ENCODE measurements around the gene KRTAP3-2.
A peak's percentile ranks its signal among the peaks of the same experiment; 100 is the strongest.

KRTAP3-2 gene

GRCh38 chr17:41009936-41010335 is 10.2 kb upstream of the KRTAP3-2 start:
- Histone ChIP-seq H2BK5ac (ENCODE audit: low read length) (no peak overlapping the region), H3K18ac (ENCODE audit: low read length) (no peak overlapping the region), H3K9ac (ENCODE audit: low read depth, low read length, poor library complexity) (no peak overlapping the region), H2BK12ac (ENCODE audit: low read length) (no peak overlapping the region), H4K91ac (ENCODE audit: low read depth, low read length, poor library complexity) (no peak overlapping the region), H2AK5ac (ENCODE audit: low read depth, low read length) (no peak overlapping the region), H3K27me3 (ENCODE audit: control insufficient read depth in 3 of 3, insufficient read depth in 3 of 3, low read depth in 1 of 3, low read length in 3 of 3) (no peaks in the 10 kb centered on the region), H3K23ac (ENCODE audit: low read depth, low read length, poor library complexity) (no peak overlapping the region), H3K36me3 (replicated peaks in 1 of 2; ENCODE audit: control insufficient read depth in 2 of 2, insufficient read depth in 2 of 2, low read length in 2 of 2) (no peaks in the 10 kb centered on the region), H3K4me3 (ENCODE audit: low read length in 2 of 2) (no peak overlapping the region), H3K14ac (ENCODE audit: low read length) (no peak overlapping the region), H3K4ac (ENCODE audit: low read length) (no peak overlapping the region), H2AFZ (ENCODE audit: low read length) (no peak overlapping the region), H3K4me1 (ENCODE audit: control insufficient read depth in 2 of 2, insufficient read depth in 1 of 2, low read depth in 1 of 2, low read length in 2 of 2) (peaks cover 0 to 5% of the 10 kb centered on the region in 2 donors), H4K8ac (ENCODE audit: low read depth, low read length) (no peak overlapping the region), H3K79me1 (ENCODE audit: low read depth, low read length) (no peaks in the 10 kb centered on the region), H2BK120ac (ENCODE audit: low read depth, low read length) (no peak overlapping the region), H3K4me2 (ENCODE audit: insufficient read depth, low read length, poor library complexity, severe bottlenecking) (no peak overlapping the region), H2BK15ac (ENCODE audit: low read length) (no peak overlapping the region), H3K27ac (replicated peaks; ENCODE audit: low read length) (no peak overlapping the region), H3K9me3 (replicated peaks in 1 of 2; ENCODE audit: control insufficient read depth in 2 of 2, insufficient read depth in 1 of 2, low read depth in 1 of 2, low read length in 2 of 2) (peaks cover 0 to 3% of the 10 kb centered on the region in 2 donors)
- no CpG with 5 or more reads among the region's 1 CpG for WGBS, 2 donors (ENCODE audit: extremely low coverage in 2 of 2, insufficient read length in 2 of 2, insufficient replicate concordance in 1 of 2)
- no peak for DNase-seq (ENCODE audit: low spot score)

DNA sequence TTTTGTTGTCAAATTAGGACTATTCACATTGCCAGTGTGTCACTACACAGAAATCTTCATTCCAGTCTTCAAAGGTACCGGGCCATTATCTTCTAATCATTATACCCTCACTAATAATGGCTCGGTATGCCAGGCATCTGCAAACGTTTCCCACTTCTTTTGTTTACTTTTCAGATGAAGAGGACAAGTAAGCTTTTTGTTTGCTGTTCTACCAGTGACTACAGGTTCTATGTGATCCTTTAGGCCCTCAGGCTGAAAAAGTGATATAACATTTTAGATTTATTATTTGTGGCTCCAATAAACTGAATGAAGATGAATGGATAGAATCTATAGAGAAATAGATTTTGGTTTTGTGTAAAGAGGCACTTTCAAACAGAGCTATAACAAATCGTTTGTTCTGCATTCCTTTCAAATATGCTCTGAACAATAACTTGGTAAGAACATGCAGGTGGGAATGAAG is 9.6 kb upstream of the KRTAP3-2 start:
- Histone ChIP-seq H4K8ac (ENCODE audit: low read depth, low read length) (no peak overlapping the region), H2BK120ac (ENCODE audit: low read depth, low read length) (no peak overlapping the region), H2BK15ac (ENCODE audit: low read length) (no peak overlapping the region), H3K27ac (replicated peaks; ENCODE audit: low read length) (no peak overlapping the region), H4K91ac (ENCODE audit: low read depth, low read length, poor library complexity) (no peak overlapping the region), H3K9ac (ENCODE audit: low read depth, low read length, poor library complexity) (no peak overlapping the region), H3K23ac (ENCODE audit: low read depth, low read length, poor library complexity) (no peak overlapping the region), H3K9me3 (replicated peaks in 1 of 2; ENCODE audit: control insufficient read depth in 2 of 2, insufficient read depth in 1 of 2, low read depth in 1 of 2, low read length in 2 of 2) (peaks cover 0 to 3% of the 10 kb centered on the region in 2 donors), H3K79me1 (ENCODE audit: low read depth, low read length) (no peaks in the 10 kb centered on the region), H3K14ac (ENCODE audit: low read length) (no peak overlapping the region), H3K4me3 (ENCODE audit: low read length in 2 of 2) (no peak overlapping the region), H3K27me3 (ENCODE audit: control insufficient read depth in 3 of 3, insufficient read depth in 3 of 3, low read depth in 1 of 3, low read length in 3 of 3) (no peaks in the 10 kb centered on the region), H2BK12ac (ENCODE audit: low read length) (no peak overlapping the region), H3K4me1 (ENCODE audit: control insufficient read depth in 2 of 2, insufficient read depth in 1 of 2, low read depth in 1 of 2, low read length in 2 of 2) (peaks cover 0 to 5% of the 10 kb centered on the region in 2 donors), H2AK5ac (ENCODE audit: low read depth, low read length) (no peak overlapping the region), H2BK5ac (ENCODE audit: low read length) (no peak overlapping the region), H3K4me2 (ENCODE audit: insufficient read depth, low read length, poor library complexity, severe bottlenecking) (no peak overlapping the region), H3K36me3 (replicated peaks in 1 of 2; ENCODE audit: control insufficient read depth in 2 of 2, insufficient read depth in 2 of 2, low read length in 2 of 2) (no peaks in the 10 kb centered on the region), H2AFZ (ENCODE audit: low read length) (no peak overlapping the region), H3K4ac (ENCODE audit: low read length) (no peak overlapping the region), H3K18ac (ENCODE audit: low read length) (no peak overlapping the region)
- no CpG with 5 or more reads among the region's 4 CpGs for WGBS, 2 donors (ENCODE audit: extremely low coverage in 2 of 2, insufficient read length in 2 of 2, insufficient replicate concordance in 1 of 2)
- DNase-seq (ENCODE audit: low spot score): peak; percentile 43

- no peak for DNase-seq (ENCODE audit: low spot score)
- H3K36me3 ChIP-seq (replicated peaks in 1 of 2; ENCODE audit: control insufficient read depth in 2 of 2, insufficient read depth in 2 of 2, low read length in 2 of 2): no peaks in the 10 kb centered on the region
- no peak within 1 kb of the TSS for H2AK5ac ChIP-seq (ENCODE audit: low read depth, low read length)
- peak within 1 kb of the TSS in 1 of 2 donors; percentile 68 for H3K4me3 ChIP-seq (ENCODE audit: low read length in 2 of 2)
- H2BK120ac ChIP-seq (ENCODE audit: low read depth, low read length): no peak within 1 kb of the TSS
- no peaks in the 10 kb centered on the region for H3K27me3 ChIP-seq (ENCODE audit: control insufficient read depth in 3 of 3, insufficient read depth in 3 of 3, low read depth in 1 of 3, low read length in 3 of 3)
- H3K4me2 ChIP-seq (ENCODE audit: insufficient read depth, low read length, poor library complexity, severe bottlenecking): no peak within 1 kb of the TSS
- H3K18ac ChIP-seq (ENCODE audit: low read length): peak within 1 kb of the TSS; percentile 87
- H2AFZ ChIP-seq (ENCODE audit: low read length): no peak within 1 kb of the TSS
- H4K8ac ChIP-seq (ENCODE audit: low read depth, low read length): no peak within 1 kb of the TSS
- H3K79me1 ChIP-seq (ENCODE audit: low read depth, low read length): no peaks in the 10 kb centered on the region
- peaks cover 0 to 5% of the 10 kb centered on the region in 2 donors for H3K4me1 ChIP-seq (ENCODE audit: control insufficient read depth in 2 of 2, insufficient read depth in 1 of 2, low read depth in 1 of 2, low read length in 2 of 2)
- H2BK5ac ChIP-seq (ENCODE audit: low read length): no peak within 1 kb of the TSS
- no peak within 1 kb of the TSS for H3K4ac ChIP-seq (ENCODE audit: low read length)
- H3K9ac ChIP-seq (ENCODE audit: low read depth, low read length, poor library complexity): no peak within 1 kb of the TSS
- H3K23ac ChIP-seq (ENCODE audit: low read depth, low read length, poor library complexity): peak within 1 kb of the TSS; percentile 52
- no CpG with 5 or more reads among the region's 8 CpGs for WGBS, 2 donors (ENCODE audit: extremely low coverage in 2 of 2, insufficient read length in 2 of 2, insufficient replicate concordance in 1 of 2)
- H2BK12ac ChIP-seq (ENCODE audit: low read length): peak within 1 kb of the TSS; percentile 94
- H3K14ac ChIP-seq (ENCODE audit: low read length): no peak within 1 kb of the TSS
- H3K27ac ChIP-seq (replicated peaks; ENCODE audit: low read length): no peak within 1 kb of the TSS
- H3K9me3 ChIP-seq (replicated peaks in 1 of 2; ENCODE audit: control insufficient read depth in 2 of 2, insufficient read depth in 1 of 2, low read depth in 1 of 2, low read length in 2 of 2): peaks cover 0 to 3% of the 10 kb centered on the region in 2 donors
- H4K91ac ChIP-seq (ENCODE audit: low read depth, low read length, poor library complexity): no peak within 1 kb of the TSS
- H2BK15ac ChIP-seq (ENCODE audit: low read length): no peak within 1 kb of the TSS
These were observed 9.1 kb upstream of the KRTAP3-2 start, which contains the start of gene KRTAP3-1 for GRCh38 chr17:41008811-41009210. KRTAP3-1 (minus strand) TSS chr17:41009128; CDS start chr17:41009074, 54 bp downstream.

DNA sequence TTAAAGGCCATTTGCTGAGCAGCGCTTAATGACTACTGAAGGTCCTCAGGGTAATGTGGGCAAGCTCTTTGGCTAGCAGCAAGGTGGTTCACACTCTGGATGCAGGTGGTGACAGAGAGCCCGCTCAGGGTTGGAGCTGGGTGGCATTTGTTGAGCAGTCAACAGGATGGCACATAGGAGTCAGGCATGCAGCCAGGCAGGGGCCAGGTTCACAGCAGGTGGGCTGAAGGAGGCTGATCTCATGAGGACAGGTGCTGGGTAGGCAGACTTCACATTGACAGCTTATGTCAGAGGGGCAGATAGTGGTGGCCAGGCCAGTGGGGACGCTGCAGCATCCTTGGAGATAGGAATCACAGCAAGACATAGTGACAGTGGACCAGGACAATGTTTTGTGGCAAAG is 4.7 kb upstream of the KRTAP3-2 start:
- peaks cover 0 to 6% of the 10 kb centered on the region in 2 donors for H3K4me1 ChIP-seq (ENCODE audit: control insufficient read depth in 2 of 2, insufficient read depth in 1 of 2, low read depth in 1 of 2, low read length in 2 of 2)
- H2AK5ac ChIP-seq (ENCODE audit: low read depth, low read length): peak overlapping the region; percentile 10
- H3K18ac ChIP-seq (ENCODE audit: low read length): peak overlapping the region; percentile 4
- H2BK12ac ChIP-seq (ENCODE audit: low read length): peak overlapping the region; percentile 79
- peak overlapping the region; percentile 5 for H2BK15ac ChIP-seq (ENCODE audit: low read length)
- no CpG with 5 or more reads among the region's 3 CpGs for WGBS, 2 donors (ENCODE audit: extremely low coverage in 2 of 2, insufficient read length in 2 of 2, insufficient replicate concordance in 1 of 2)
- H3K27ac ChIP-seq (replicated peaks; ENCODE audit: low read length): no peak overlapping the region
- no peak overlapping the region for H4K91ac ChIP-seq (ENCODE audit: low read depth, low read length, poor library complexity)
- no peak overlapping the region for H3K9ac ChIP-seq (ENCODE audit: low read depth, low read length, poor library complexity)
- no peak overlapping the region for H3K4me2 ChIP-seq (ENCODE audit: insufficient read depth, low read length, poor library complexity, severe bottlenecking)
- H3K27me3 ChIP-seq (ENCODE audit: control insufficient read depth in 3 of 3, insufficient read depth in 3 of 3, low read depth in 1 of 3, low read length in 3 of 3): no peaks in the 10 kb centered on the region
- no peak overlapping the region for H2BK120ac ChIP-seq (ENCODE audit: low read depth, low read length)
- H2AFZ ChIP-seq (ENCODE audit: low read length): no peak overlapping the region
- H2BK5ac ChIP-seq (ENCODE audit: low read length): no peak overlapping the region
- H3K9me3 ChIP-seq (replicated peaks in 1 of 2; ENCODE audit: control insufficient read depth in 2 of 2, insufficient read depth in 1 of 2, low read depth in 1 of 2, low read length in 2 of 2): peaks cover 0 to 3% of the 10 kb centered on the region in 2 donors
- no peak overlapping the region for H3K4me3 ChIP-seq (ENCODE audit: low read length in 2 of 2)
- H3K23ac ChIP-seq (ENCODE audit: low read depth, low read length, poor library complexity): no peak overlapping the region
- no peaks in the 10 kb centered on the region for H3K36me3 ChIP-seq (replicated peaks in 1 of 2; ENCODE audit: control insufficient read depth in 2 of 2, insufficient read depth in 2 of 2, low read length in 2 of 2)
- H3K14ac ChIP-seq (ENCODE audit: low read length): no peak overlapping the region
- H3K79me1 ChIP-seq (ENCODE audit: low read depth, low read length): no peaks in the 10 kb centered on the region
- no peak for DNase-seq (ENCODE audit: low spot score)
- no peak overlapping the region for H3K4ac ChIP-seq (ENCODE audit: low read length)
- no peak overlapping the region for H4K8ac ChIP-seq (ENCODE audit: low read depth, low read length)
